ENCODE data around the gene FBXW4.
"Not testable (repeated sequence)": the region's sequence is repeated elsewhere in the genome, so short reads cannot be mapped to it uniquely, and the experiment has no call there.

Gene FBXW4

DNA sequence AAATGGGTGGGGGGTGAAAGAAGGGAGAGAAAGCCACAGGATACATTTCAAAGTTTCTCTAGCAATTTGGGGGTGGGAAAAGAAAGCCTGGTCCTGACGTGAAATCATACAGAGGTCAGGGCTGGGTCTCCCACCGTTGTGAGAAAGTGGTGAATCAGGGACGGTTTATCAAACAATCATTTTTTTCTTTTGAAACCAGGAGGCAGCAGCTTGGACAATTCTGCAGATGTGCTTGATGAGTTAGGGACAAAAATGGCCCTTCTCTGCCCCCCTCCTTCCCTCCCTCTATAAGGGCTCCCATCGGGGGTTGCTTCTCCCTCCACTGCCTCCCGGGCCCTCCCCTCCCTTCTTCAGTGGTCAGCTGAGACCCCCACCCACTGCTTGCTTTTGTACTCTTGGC, 43.6 kb downstream of the FBXW4 start:
- DNase-seq: no peak

DNA sequence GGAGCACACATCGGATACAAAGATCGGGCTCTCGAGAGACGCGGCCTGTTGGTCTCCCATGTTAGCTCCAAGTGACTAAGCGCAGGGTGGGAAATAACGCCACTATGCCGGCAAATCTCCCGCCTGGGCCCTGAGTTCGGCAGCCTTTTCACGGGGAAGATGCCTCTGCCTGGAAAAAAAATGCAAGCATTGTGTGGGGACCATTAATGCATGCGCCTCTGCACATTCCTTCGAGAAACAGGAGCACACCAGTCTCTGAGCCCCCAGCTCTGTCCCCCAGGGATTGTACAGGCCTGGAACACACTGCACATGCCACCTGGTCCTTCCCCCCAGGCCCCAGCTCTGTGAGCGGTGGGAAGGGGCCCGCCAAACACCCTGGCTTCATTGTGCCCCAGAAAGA, 44.1 kb downstream of the FBXW4 start:
- DNase-seq: no peak

- DNase-seq: no peak
These were observed 45.4 kb downstream of the FBXW4 start for GRCh38 chr10:101649525-101650085.

DNA sequence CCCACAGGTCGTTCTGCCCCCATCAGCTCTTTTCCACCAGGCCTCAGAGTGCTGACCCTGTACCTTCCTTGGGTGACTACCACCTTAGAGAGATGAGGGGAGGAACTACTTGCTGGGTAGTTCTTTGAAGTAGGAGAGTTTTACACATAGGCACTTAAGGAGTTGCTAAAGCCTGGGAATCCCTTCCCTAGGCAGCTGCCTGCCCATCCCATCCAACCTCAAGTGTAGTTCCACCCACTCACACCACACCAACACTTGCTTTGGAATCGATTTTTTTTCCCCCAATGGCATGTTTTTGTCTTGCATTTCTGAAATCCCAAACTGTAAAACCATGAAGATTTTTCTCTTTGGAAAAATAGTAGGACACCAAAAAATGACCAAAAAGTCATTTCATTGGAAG, 47.7 kb downstream of the FBXW4 start:
- DNase-seq: no peak

GRCh38 chr10:101646364-101646763, 48.6 kb downstream of the FBXW4 start:
- no peak for DNase-seq

- no peak for DNase-seq
These were observed 49.3 kb downstream of the FBXW4 start for GRCh38 chr10:101645659-101646058.

- peak; percentile 61 to 84 for DNase-seq
These were observed 51.0 kb downstream of the FBXW4 start for GRCh38 chr10:101644002-101644401.

- peak; percentile 27 to 50 for DNase-seq
These were observed 51.4 kb downstream of the FBXW4 start for GRCh38 chr10:101643546-101643945.

- DNase-seq: no peak
These were observed 55.6 kb downstream of the FBXW4 start for GRCh38 chr10:101639141-101639900.

GRCh38 chr10:101633510-101633909, 61.5 kb downstream of the FBXW4 start:
- DNase-seq: not testable (repeated sequence)

DNA sequence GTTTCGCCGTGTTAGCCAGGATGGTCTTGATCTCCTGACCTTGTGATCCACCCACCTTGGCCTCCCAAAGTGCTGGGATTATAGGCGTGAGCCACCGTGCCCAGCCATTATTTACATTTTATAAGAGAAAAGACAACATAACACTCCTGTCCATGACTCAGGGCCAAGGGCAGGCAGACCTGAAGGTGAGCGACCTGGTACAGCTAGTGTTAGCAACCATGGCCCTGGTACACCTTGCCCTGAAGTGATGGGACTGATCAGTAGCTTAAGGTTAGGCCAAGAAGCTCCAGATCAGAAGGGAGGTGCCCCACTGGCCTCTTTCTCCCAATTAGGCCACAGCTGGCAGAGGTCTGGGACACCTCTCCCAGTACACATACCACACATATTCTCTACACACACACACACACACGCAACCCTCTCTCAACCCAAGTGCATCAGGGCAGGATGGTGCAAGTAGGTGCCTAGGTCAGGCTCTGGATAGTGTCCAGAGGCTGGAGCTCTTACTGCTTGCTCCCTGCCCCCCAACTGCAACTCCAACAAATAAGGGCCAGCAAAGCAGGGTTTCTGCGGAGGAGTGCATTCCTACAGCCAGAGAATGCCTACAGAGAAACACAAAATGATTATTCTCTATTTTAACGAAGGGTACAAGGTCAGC, 63.0 kb downstream of the FBXW4 start:
- DNase-seq: no peak

- DNase-seq: no peak
These were observed 64.4 kb downstream of the FBXW4 start for GRCh38 chr10:101630633-101630920.

- no peak for DNase-seq
These were observed 64.9 kb downstream of the FBXW4 start for GRCh38 chr10:101629837-101630632.

DNA sequence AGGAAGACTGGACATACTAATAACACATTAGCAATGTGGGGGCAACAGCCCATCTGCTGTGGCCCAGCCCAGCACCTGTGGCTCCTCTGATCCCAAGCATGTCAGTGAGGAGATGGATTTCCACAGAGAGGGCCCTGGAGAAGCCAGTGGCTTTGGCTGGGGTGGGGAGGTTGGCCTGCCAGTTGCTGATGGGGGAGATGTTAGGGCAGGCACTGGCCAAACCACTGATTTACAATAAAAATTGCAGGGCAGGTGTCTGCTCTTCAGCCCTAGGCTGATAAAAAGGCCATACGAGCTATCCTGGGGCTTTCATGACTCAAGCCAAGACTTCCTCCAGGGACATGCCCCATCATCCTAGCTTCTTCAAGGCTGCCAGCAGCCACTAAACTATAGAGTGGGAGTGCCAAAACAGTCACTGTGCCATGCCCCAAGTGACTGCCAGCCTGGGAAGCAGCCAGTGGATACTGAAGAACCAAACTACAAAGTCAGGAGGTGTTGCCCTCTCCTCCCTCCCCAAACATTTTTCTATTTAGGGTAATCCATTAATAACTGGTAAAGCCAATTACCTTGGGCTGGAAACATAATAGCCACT, 69.1 kb downstream of the FBXW4 start:
- no peak for DNase-seq

- no peak for DNase-seq
These were observed 70.4 kb downstream of the FBXW4 start for GRCh38 chr10:101624526-101625102.

DNA sequence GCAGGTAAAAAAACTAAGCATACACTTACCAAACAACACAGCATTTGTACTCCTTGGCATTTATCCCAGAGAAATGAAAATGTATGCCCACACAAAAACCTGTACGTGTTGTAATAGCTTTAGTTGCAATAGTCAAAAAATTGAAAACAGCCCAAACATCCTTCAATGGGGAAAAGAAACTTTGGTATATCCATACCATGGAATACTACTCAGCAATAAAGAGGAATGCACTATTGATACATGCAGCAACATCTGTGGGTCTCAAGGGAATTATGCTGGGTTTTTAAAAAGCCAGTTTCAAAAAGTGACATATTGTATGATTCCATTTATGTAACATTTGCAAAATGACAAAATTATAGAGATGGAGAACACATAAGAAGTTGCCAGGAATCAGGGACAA, 71.4 kb downstream of the FBXW4 start:
- DNase-seq: no peak

- DNase-seq: no peak
These were observed 75.0 kb downstream of the FBXW4 start for GRCh38 chr10:101619983-101620382.

DNA sequence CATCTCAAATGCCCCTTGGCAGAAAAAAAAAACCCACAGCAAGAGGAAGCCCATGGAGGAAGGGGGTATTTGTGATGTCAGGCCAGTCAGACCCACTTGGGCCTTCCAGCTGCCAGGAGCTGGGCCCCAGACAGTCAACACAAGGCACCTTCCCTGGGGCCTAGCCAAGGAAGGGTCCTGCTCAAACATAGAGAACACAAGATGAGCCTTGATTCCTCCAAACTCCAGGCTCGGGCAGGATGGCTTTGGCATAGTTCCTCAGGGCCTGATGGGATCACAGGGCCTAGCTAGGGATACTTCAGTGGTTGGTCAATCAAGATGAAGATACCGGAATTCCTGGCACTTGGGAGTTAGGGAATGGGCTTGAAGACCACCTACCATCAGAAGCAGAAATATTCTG, 76.1 kb downstream of the FBXW4 start:
- no peak for DNase-seq

DNA sequence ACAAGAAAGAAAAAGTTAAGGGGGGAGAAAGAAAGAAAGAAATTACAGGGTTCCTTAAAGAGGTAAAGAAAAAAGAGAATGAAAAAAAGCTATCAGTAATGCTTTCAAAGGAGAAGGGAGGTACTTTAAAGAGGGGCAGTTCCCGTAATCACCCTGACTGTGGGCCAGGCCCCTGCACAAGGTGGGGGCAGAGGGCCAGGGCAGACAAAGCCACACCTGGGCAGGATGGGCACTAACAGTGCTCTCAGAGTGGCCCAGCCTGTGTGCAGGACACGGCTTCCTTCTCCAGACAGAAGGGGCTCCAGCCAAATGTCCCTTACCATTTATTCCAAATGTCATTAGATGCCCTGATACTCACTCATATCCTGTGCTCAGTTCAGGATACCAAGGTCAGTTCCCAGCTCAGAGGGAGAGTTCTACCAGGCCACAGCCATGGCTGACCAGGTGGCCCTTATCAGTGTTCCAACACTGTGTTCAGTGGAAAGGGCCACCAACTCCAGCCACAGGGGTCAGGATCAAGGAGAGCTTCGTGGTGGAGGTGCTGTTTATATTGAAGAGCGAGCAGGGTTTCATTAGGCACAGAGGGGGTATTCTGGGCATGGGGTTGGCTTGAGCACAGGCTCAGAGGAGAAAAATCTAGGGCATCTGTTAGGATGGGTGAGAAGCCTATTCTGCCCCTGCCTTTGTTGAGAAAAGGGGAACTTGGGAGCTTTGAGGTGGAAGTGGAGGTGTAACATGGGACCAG, 77.0 kb downstream of the FBXW4 start:
- no peak for DNase-seq

GRCh38 chr10:101617102-101617823, 77.7 kb downstream of the FBXW4 start:
- no peak for DNase-seq

DNA sequence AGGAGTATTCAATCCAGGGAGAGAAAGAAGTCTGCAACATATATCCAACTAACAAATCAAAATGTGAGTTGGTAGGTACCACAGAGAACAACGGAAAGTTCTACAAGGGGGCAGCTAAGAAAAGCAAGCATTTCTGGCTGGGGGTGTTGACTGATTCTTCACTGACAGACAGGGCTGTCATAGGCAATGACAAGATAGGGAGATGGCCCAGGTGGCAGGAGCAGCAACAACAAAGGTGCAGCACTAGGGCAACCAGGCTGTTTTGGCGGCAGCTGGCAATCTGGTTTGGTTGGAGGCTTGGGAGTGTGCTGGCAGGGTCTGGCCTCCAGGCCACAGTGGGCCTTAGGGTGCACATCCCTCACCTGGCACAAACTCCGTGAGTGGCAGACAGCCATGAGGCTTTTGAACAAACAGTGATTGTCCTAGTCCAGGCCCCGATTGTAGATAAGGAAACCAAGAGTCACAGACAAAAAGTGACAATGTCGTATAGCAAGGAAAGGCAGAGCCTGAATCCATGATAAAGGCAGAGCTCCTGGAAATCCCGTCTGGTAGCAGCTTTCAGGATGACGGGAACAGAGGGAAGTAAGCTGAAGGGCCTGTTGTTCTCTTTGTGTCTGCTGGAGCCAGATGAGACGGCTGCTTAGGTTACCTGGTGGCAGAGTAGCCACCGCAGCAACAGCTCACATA, 78.4 kb downstream of the FBXW4 start:
- no peak for DNase-seq
